ENCODE results near the gene ATP2A2. TPM values are rescaled to one million over a fixed set of nuclear protein-coding genes. Genes with fewer than 3 reads are reported as not detected.

ATP2A2 gene
- polyA plus RNA-seq, 4 donors, result 133 to 166 (median 156) TPM

DNA sequence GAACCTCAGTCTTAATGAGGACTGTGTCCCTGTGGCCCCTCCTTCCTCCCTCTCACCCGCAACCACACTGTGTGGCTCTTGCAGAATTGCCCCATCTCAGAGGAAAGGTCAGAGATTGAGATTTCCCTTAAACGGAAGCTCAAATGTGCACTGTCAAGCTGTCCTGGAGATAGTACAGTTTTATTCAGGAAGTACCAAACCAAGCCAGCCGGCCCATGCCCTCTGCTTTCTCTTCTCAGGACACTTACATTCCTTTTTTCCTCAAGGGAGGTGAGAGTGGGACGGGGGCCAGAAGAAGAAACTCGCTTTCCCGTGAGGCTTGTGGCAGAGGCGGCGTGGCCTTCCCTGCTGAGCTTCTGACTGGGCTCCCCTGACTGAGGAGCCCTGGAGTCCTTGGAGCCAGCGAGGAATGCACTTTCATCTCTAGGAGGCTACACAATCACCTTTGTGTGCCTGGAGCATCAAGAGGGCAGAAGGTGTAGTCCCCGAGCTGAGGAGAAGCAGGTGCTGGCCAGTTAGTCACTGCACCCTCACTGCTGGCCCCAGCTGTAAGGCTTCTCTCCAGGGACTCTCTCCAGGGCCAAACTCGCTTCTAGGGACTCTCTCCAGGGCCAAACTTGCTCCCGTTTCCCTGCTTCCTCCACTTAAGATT lies 24.1 kb upstream of the ATP2A2 start:
- DNase-seq (ENCODE audit: low read depth in 4 of 4, low spot score in 2 of 4), result no peak

DNA sequence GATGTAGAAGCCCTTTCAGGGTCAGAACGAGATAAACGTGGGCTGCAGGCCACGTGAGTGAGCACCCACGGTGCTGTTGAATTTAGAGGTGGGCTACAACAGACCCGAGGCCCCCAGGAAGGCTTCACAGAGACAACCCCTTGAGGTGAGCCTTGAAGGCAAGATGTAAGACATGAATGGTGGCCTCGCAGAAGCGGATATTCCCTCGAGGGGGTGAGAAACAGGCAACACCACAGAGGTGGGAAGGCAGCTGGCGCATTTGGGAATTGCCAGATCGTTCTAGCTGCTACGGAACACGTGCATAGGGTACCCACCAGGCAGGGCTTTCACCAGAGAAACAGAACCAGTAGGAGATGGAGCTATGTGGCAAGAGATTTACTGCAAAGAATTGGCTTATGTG lies 22.6 kb upstream of the ATP2A2 start:
- no peak for DNase-seq (ENCODE audit: low read depth in 4 of 4, low spot score in 2 of 4)

DNA sequence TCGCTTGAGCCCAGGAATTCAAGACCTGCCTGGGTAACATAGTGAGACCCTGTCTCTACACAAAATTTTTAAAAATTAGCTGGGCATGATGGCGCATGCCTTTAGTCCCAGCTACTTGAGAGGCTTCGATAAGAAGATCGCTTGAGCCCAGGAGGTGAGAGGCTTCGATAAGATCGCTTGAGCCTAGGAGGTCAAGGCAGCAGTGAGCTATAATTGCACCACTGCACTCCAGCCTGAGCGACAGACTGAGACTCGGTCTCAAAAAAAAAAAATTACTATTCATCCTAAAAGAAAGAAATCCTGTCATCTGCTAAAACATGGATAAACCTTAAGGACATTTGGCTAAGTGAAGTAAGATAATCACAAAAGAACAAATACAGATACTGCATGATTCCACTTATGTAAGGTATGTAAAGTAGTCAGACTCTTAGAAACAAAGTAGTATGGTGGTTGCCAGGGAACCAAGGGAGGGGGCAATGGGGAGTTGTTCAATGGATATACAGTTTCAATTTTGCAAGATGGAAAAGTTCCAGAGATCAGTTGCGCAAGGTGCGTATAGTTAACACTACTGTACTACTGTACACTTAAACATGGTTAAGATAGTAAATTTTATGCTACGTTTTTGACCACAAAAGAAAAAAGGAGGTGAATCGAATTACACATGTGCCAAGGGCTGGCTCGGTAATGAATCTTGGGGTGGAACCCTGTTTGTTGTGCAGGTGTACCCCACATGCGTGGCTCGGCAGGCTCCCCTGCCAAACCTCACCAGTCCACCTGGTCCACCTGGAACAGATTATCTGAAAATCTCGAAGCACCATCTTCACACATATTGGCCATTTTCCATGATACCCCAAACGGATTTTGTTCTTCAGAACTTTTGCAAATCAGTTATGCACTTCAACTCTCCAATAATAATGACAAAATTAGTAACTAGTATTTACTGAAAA lies 18.3 kb upstream of the ATP2A2 start:
- no peak for DNase-seq (ENCODE audit: low read depth in 4 of 4, low spot score in 2 of 4)

- no peak for DNase-seq (ENCODE audit: low read depth in 4 of 4, low spot score in 2 of 4)
These were observed 14.6 kb upstream of the ATP2A2 start for GRCh38 chr12:110266381-110266960.

DNA sequence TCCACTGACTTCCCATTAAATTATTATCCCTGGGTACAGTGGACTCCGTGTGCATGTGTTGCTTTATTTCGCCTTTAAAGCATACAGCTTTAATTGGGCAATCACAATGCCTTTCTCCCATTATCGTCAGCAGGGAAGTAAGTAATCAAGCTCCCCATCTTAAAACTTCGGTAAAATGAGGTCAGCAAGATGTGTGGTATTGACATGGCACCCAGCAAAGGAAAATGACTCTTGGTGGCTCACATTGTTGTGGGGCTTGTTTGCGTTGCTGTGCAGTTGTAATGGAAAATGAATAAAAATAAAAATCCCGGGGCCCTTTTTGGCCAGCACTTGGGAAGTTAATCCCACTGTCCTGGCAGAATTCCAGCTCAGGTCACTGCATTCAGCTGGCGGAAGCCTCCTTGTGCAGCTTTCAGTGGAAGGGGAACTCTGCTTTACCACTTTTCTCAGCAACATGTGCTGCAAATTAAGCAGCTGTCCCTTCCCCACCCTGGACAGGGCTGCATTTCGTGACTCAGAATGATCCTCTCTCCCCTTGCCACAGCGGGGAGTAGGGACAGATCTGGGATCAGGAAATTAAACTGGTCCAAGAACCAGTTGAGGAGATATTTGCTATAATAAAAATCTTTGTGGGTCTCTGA lies 13.9 kb upstream of the ATP2A2 start:
- peak in 1 of 4 donors; percentile 56 for DNase-seq (ENCODE audit: low read depth in 4 of 4, low spot score in 2 of 4)

GRCh38 chr12:110269622-110270124 lies 11.4 kb upstream of the ATP2A2 start:
- DNase-seq (ENCODE audit: low read depth in 4 of 4, low spot score in 2 of 4), result no peak

DNA sequence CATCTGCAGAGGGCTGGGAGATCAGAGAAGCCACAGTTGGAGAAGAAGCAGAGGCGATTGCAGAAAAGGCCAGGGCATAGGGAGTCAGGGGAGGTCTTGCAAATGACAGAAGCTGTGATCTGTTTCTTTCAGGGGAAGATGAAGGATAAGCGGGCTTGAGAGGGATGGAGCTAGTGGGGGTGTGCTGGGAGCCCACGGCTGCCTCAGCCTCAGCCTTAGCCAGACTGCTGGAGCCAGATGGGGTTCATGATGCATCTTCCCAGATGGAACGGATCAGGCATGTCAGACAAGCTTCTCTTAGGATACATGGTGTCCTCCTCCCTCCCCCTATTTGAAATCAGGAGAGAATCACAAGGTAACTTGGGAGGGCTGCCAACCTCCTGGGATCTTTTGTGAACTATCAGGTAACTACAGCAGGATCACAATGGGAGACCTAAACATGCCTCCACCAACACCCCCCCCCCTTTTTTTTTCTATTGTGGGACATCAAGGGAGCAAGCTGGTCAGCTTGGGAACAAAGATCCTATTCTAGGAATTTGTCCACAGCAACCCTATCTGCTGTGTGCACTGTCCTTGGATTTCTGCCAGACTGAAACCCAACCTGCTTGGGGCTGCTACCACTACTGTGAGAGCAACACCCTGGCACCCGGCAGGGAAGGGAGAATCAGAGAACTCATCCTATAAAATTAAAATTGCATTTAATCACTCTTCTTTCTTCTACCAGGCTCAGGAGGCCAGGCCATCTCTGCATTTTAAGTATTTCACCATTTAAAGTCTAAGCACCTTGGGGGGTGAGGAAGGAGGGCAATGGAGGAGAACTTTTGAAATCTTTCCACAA lies 10.7 kb upstream of the ATP2A2 start:
- peak in 2 of 4 donors; percentile 47 to 58 for DNase-seq (ENCODE audit: low read depth in 4 of 4, low spot score in 2 of 4)

DNA sequence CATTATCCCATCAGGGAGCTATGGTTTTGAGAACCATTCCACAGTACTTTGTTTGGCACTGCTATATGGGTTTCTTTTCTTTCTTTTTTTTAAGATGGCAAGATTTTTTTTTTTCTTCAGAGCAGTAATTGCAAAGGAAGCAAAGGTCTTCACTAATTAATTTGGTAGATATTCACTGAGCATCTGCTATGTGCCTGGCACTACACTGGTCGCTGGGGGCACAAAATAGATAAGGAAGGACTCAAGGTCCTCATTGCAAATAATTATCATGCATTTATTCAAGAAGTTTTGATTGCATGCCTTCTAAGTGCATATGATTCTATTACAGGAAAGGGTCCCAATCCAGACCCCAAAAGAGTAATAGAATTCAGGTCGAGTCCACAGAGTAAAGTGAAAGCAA lies 10.0 kb upstream of the ATP2A2 start:
- no peak for DNase-seq (ENCODE audit: low read depth in 4 of 4, low spot score in 2 of 4)

DNA sequence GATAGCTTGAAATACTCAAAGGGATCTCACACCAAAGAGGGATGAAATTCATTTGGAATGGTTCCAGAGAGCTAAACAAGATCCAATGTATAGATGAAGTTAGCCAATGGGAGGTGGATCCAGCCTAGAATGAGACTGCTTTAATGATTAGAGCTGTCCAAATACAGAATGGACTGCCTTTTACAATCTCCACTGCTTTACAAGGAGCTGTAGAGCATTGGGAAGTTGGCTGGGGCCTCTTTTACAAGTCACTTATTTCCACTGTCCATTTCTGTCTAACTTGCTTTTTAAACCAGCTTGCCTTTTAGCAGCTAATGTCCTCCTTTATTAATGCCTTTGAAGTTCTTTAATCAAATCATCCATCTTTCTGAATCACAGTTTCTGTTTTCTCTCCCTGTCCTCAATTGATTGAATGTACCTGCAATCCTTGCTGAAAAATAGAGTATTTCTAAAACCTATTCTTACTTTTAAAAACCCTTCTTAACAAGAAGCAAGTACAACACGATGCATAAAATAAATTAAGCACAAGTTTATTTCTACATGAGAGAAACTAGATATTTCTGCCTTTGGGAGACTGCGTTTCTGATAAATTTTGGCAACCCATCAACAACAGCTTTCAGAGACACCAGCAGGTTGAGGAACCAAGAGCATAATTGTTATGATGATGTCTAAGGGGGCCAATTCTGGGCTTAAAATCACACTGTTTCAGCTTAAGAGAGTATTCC lies 3.4 kb upstream of the ATP2A2 start:
- no peak for DNase-seq (ENCODE audit: low read depth in 4 of 4, low spot score in 2 of 4)

DNA sequence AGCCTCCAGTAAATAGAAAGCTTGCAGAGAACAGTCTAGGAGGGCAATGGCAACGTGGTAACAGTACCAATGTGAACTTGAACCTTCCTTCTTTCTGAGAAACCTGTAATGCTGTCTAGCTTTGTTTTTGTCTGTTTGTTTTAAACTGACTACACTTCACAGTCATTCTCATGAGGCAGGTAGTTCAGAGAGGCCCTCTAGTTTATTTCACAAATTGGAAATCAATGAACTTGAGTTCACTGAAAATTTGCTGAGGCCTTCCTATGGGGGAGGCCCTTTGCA lies 2.9 kb upstream of the ATP2A2 start:
- DNase-seq (ENCODE audit: low read depth in 4 of 4, low spot score in 2 of 4), result no peak

- no peak for DNase-seq (ENCODE audit: low read depth in 4 of 4, low spot score in 2 of 4)
These were observed 1.3 kb upstream of the ATP2A2 start for GRCh38 chr12:110279566-110280375.

DNA sequence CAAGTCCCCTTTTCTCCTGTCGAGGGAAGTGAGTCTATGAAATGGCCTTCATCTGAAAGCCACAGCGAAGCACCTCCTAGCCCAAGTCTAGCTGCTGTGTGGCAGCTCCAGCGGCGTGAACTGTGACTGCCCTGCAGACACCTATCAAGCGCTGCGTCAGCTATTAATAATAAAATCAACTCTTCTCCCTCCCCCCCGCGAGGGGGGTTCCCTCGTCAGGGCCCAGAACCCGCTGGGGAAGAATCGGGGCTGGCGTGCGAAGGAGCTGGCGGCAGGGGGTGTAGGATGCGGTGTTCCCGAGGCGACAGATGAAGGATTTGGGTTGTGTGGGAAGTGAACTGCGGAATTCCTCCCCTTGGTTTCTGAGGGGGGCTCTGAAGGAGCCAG lies 662 bp upstream of the ATP2A2 start:
- DNase-seq (ENCODE audit: low read depth in 4 of 4, low spot score in 2 of 4), result peak in 2 of 4 donors; percentile 46 to 47

- DNase-seq (ENCODE audit: low read depth in 4 of 4, low spot score in 2 of 4), result peak in 2 of 4 donors; percentile 37 to 49
These were observed 677 bp downstream of the ATP2A2 start for GRCh38 chr12:110281549-110282299.

- DNase-seq (ENCODE audit: low read depth in 4 of 4, low spot score in 2 of 4), result peak in 1 of 4 donors; percentile 27
These were observed 1.3 kb downstream of the ATP2A2 start for GRCh38 chr12:110282300-110282860.

DNA sequence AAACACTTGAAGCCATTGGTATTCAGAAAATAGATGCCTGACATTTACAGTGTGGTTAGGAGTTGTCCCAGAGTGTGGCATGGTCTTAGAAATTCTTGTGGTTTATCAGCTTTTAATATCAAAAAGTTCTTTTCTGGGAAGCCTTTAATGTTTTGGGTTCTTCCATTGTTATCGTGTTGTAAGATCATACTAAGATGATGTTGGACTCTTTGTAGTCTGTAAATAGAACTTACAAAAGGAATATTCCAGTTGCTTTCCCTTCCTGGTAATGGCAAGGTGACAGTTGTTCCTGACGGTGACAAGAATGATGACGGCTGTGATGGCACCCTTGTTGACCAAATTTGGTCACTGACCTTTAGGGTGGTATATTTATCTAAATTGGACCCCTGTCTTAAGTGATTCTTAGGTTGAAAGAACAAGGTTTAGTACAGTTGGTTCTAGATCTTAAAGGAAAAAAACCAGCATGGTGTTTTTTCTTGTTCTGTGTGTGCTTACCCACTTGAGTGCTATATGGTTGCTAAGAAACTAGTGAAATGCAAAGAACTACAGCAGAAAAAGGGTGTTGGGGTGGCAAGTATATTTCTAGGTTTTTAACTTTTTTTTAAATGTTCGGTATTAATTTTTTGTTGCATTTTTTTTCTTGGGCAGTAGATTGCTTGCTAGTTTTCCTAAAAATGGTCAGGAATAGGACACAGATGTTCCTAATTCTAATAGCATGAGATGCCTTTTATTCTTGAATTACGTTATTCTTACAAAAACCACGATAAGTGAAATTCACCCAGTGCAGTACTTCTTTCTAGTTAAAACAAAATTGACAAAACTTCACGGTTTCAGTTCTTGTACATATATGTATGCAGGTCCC lies 2.1 kb downstream of the ATP2A2 start:
- no peak for DNase-seq (ENCODE audit: low read depth in 4 of 4, low spot score in 2 of 4)

GRCh38 chr12:110284597-110284996 lies 3.5 kb downstream of the ATP2A2 start:
- no peak for DNase-seq (ENCODE audit: low read depth in 4 of 4, low spot score in 2 of 4)

GRCh38 chr12:110286623-110287022 lies 5.6 kb downstream of the ATP2A2 start:
- DNase-seq (ENCODE audit: low read depth in 4 of 4, low spot score in 2 of 4), result no peak

All from left renal cortex interstitium (tissue), 4 donors.